HCT116 (cell line): ENCODE measurements around the gene GCK. TPM values are rescaled to one million over a fixed set of nuclear protein-coding genes. Genes with fewer than 3 reads are reported as not detected.

Experiments used
- ATAC-seq: fragments of 200-7000 bp; cut with Tn5 transposase; 2 replicates; pipeline ENCODE4 v1.9.1; 2020; ENCODE audit warnings: mild to moderate bottlenecking, moderate library complexity
- BruUV-seq: library from RNA; stranded (reverse); fragments of 400-500 nt; replicated peaks from 2 replicates; lab custom pipeline; 2021; lab: Mats Ljungman, UMichigan
- CTCF ChIA-PET: fragments of 300-600 bp; sonication (Branson Sonifier 250); formaldehyde crosslinking; loops from one replicate; lab custom pipeline; 2021; ENCODE audit warnings: antibody characterized with exemption; lab: Charles Lee
- POLR2A ChIA-PET: fragments of 300-600, 350-600 bp; sonication (Branson Sonifier 250); formaldehyde crosslinking; loops from one replicate; lab custom pipeline; 2021; ENCODE audit warnings: antibody characterized with exemption; lab: Charles Lee
- RAD21 ChIA-PET, 2 experiments: fragments of 300-600 bp; sonication (Branson Sonifier 250); formaldehyde crosslinking; loops; one replicate each; lab custom pipeline; 2023; ENCODE audit warnings: low total read pairs in 2 of 2; ENCODE audit not compliant: uncharacterized antibody in 2 of 2, unreplicated experiment in 2 of 2, low non-redundant PET in 1 of 2; lab: Charles Lee
- DNase-seq: peaks from one replicate; pipeline ENCODE4 v3.0.0-alpha.2; 2010; ENCODE audit warnings: low read depth, low spot score
- H2AFZ ChIP-seq: fragments of 200-600 bp; shearing (Covaris generic), sonication (generic); 2 replicates; pipeline ENCODE4 v1.6.1; 2017; ENCODE audit warnings: low read depth, mixed run types, mixed read lengths, antibody characterized with exemption, low read length; ENCODE audit not compliant: poor library complexity, severe bottlenecking
- H3K27ac ChIP-seq: 2 replicates; pipeline ENCODE4 v1.5.1; 2012; ENCODE audit warnings: low read depth, low read length
- H3K27me3 ChIP-seq: fragments of 200-600 bp; sonication (generic); 2 replicates; pipeline ENCODE4 v1.6.1; 2016; ENCODE audit warnings: mixed run types, low read length, mixed read lengths; ENCODE audit not compliant: insufficient read depth
- H3K36me3 ChIP-seq, 2 experiments: fragments of 200-500 bp in 1 of 2; fragments of 200-600 bp in 1 of 2; sonication (Bioruptor generic) in 1 of 2; sonication (generic) in 1 of 2; 2 replicates each; pipeline versions ENCODE4 v1.5.1 to v1.6.1; 2014 to 2016; ENCODE audit warnings: low read length in 2 of 2, inconsistent platforms in 1 of 2, mixed read lengths in 1 of 2, mixed run types in 1 of 2; ENCODE audit not compliant: insufficient read depth in 2 of 2, control insufficient read depth in 1 of 2
- H3K4me1 ChIP-seq, 2 experiments: fragments of 200-600 bp in 1 of 2; sonication (generic) in 1 of 2; 2 replicates each; pipeline versions ENCODE4 v1.5.1 to v1.6.1; 2012 to 2017; ENCODE audit warnings: low read length in 2 of 2, inconsistent platforms in 1 of 2, mild to moderate bottlenecking in 1 of 2, mixed read lengths in 1 of 2, mixed run types in 1 of 2, moderate library complexity in 1 of 2; ENCODE audit not compliant: insufficient read depth in 2 of 2, control insufficient read depth in 1 of 2
- H3K4me2 ChIP-seq: fragments of 200-600 bp; sonication (generic); 2 replicates; pipeline ENCODE4 v1.6.1; 2017; ENCODE audit warnings: mixed run types, low read length, mixed read lengths
- H3K4me3 ChIP-seq, 2 experiments: fragments of 200-600 bp in 1 of 2; sonication (generic) in 1 of 2; replicated peaks in 1 of 2; 2 replicates each; pipeline ENCODE4 v1.5.1; 2011 to 2016; ENCODE audit warnings: low read length in 2 of 2, control low read depth in 1 of 2, low read depth in 1 of 2, mild to moderate bottlenecking in 1 of 2, mixed read lengths in 1 of 2, mixed run types in 1 of 2
- H3K79me2 ChIP-seq: fragments of 200-600 bp; sonication (generic); 2 replicates; pipeline ENCODE4 v1.6.1; 2017; ENCODE audit warnings: mild to moderate bottlenecking, mixed run types, low read length, moderate library complexity, mixed read lengths; ENCODE audit not compliant: insufficient read depth
- H3K9ac ChIP-seq: fragments of 200-600 bp; sonication (generic); 2 replicates; pipeline ENCODE4 v1.6.1; 2016; ENCODE audit warnings: low read length, mixed read lengths
- H3K9me2 ChIP-seq: fragments of 200-600 bp; sonication (generic), shearing (Covaris generic); 2 replicates; pipeline ENCODE4 v1.6.1; 2017; ENCODE audit warnings: mixed run types, mild to moderate bottlenecking, moderate library complexity; ENCODE audit not compliant: insufficient read depth
- H3K9me3 ChIP-seq, 2 experiments: fragments of 200-500 bp in 1 of 2; fragments of 200-600 bp in 1 of 2; sonication (Bioruptor generic) in 1 of 2; sonication (generic) in 1 of 2; 2 replicates each; pipeline ENCODE4 v1.6.1; 2014 to 2017; ENCODE audit warnings: low read length in 2 of 2, mixed read lengths in 2 of 2, inconsistent platforms in 1 of 2, low read depth in 1 of 2, mild to moderate bottlenecking in 1 of 2, mixed run types in 1 of 2, moderate library complexity in 1 of 2; ENCODE audit not compliant: control insufficient read depth in 1 of 2, insufficient read depth in 1 of 2
- H4K20me1 ChIP-seq: fragments of 200-600 bp; sonication (generic), shearing (Covaris generic); 2 replicates; pipeline ENCODE4 v1.6.1; 2017; ENCODE audit warnings: mixed run types, mild to moderate bottlenecking, moderate library complexity; ENCODE audit not compliant: insufficient read depth
- CBX3 ChIP-seq: IDR thresholded peaks from 2 replicates; pipeline ENCODE4 v1.6.1; 2012; ENCODE audit warnings: low read depth
- CEBPB ChIP-seq: IDR thresholded peaks from 2 replicates; pipeline ENCODE4 v1.6.1; 2012; ENCODE audit warnings: low read depth
- EGR1 ChIP-seq: IDR thresholded peaks from 2 replicates; pipeline ENCODE4 v1.6.1; 2012; ENCODE audit warnings: low read depth
- ELF1 ChIP-seq: IDR thresholded peaks from 2 replicates; pipeline ENCODE4 v1.6.1; 2012; ENCODE audit warnings: low read depth, borderline replicate concordance
- EZH2phosphoT487 ChIP-seq: fragments of 200-600 bp; IDR thresholded peaks from 2 replicates; pipeline ENCODE4 v1.6.1; 2018; ENCODE audit warnings: antibody characterized with exemption, borderline replicate concordance
- JUND ChIP-seq: IDR thresholded peaks from 2 replicates; pipeline ENCODE4 v1.6.1; 2012
- POLR2AphosphoS5 ChIP-seq: IDR thresholded peaks from 2 replicates; pipeline ENCODE4 v1.6.1; 2011; ENCODE audit warnings: mild to moderate bottlenecking, low read depth, low read length, moderate library complexity
- RAD21 ChIP-seq: IDR thresholded peaks from 2 replicates; pipeline ENCODE4 v1.6.1; 2012; ENCODE audit warnings: low read depth, mild to moderate bottlenecking
- SIN3A ChIP-seq: IDR thresholded peaks from 2 replicates; pipeline ENCODE4 v1.6.1; 2012; ENCODE audit warnings: low read depth
- YY1 ChIP-seq: IDR thresholded peaks from 2 replicates; pipeline ENCODE4 v1.6.1; 2011; ENCODE audit warnings: low read length, low read depth, moderate library complexity, mild to moderate bottlenecking; ENCODE audit not compliant: insufficient replicate concordance; ENCODE audit errors: extremely low read depth
- intact Hi-C: fragments of 100-400 bp; cut with micrococcal nuclease; formaldehyde crosslinking; loops from 2 replicates; pipeline ENCODE4 v1.10.0; 2022
- total RNA-seq: library from RNA; stranded (reverse); gene quantifications from one replicate; pipeline ENCODE4 v1.2.1, GENCODE V29; 2021; ENCODE audit not compliant: unreplicated experiment
- TF ChIP-seq, protein P1 (sequence below): IDR thresholded peaks from 2 replicates; pipeline ENCODE4 v1.6.1; 2012
- TF ChIP-seq, protein P2 (sequence below), 3 experiments: fragments of 200-600 bp in 1 of 3; sonication (generic) in 1 of 3; IDR thresholded peaks in 2 of 3; conservative IDR thresholded peaks in 1 of 3; 2 replicates each; pipeline ENCODE4 v1.5.1; 2012 to 2017; ENCODE audit warnings: low read depth in 2 of 3, low read length in 2 of 3, antibody characterized with exemption in 1 of 3, borderline replicate concordance in 1 of 3, control low read depth in 1 of 3, mild to moderate bottlenecking in 1 of 3, mixed read lengths in 1 of 3, mixed run types in 1 of 3, moderate library complexity in 1 of 3; ENCODE audit not compliant: insufficient read depth in 1 of 3

GCK gene
- total RNA-seq, 1 experiment from 2014 or later: 0.34 TPM

DNA sequence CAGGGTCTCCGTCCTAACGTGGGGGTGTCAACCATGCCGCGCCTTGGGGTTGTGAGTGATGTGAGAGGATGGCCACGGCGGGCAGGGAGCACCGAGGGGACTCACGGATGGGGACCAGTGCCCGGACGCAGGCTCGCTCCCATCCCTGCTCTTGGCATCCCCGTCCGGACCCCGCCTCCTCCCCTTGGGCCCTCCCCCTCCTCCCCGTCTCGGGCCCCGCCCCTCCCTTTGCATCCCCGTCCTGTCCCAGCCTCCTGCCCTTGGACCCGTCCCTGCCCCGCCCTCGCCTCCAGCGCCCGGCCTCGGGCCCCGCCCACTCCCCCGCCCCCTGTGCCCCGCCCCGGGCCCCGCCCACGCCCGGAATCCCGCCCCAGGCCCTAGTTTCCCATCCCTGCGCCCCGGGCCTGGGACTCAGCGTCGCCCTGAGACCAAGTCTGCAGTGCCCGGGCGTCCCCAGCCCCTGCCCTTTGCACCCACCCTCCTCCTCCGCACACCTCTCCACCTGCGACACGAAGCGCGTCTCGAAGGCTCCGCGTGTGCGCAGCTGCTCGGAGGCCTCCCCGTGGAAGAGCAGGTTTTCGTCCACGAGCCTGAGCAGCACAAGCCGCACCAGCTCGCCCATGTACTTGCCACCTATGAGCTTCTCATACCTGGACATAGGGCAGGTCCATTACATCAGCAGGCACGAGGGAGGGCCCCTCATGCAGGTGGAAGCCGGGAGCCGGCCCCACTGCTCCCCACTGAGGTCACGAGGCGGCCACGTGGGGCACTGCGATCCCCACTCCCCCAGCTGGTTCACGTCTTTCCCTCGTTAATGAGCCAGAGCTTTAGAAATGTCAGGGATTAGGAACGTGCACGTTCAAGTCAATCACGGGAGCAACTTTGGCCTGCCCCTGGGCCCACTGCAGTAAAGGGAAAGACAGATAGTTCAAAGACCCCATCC, 43.0 kb downstream of the GCK start:
- RAD21 ChIA-PET: no interaction called here
- Histone ChIP-seq H3K79me2 (no peaks in the 10 kb centered on the region), H3K27me3 (no peaks in the 10 kb centered on the region), H3K4me2 (no peak overlapping the region), H3K4me1 (peaks cover 0 to 9% of the 10 kb centered on the region in 2 experiments; a peak in 2 of 4 replicates), H3K9me3 (no peaks in the 10 kb centered on the region), H3K9me2 (no peaks in the 10 kb centered on the region), H3K9ac (no peak overlapping the region), H3K4me3 (no peak overlapping the region), H3K27ac (no peak overlapping the region), H3K36me3 (no peaks in the 10 kb centered on the region), H4K20me1 (no peaks in the 10 kb centered on the region), H2AFZ (no peak overlapping the region)
- peak; percentile 41 for DNase-seq
- TF ChIP-seq YY1: no peak
- TF ChIP-seq JUND: no peak
- TF ChIP-seq, protein P1, sequence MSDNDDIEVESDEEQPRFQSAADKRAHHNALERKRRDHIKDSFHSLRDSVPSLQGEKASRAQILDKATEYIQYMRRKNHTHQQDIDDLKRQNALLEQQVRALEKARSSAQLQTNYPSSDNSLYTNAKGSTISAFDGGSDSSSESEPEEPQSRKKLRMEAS: no peak
- TF ChIP-seq RAD21: no peak
- TF ChIP-seq EZH2phosphoT487: no peak
- TF ChIP-seq, protein P2, sequence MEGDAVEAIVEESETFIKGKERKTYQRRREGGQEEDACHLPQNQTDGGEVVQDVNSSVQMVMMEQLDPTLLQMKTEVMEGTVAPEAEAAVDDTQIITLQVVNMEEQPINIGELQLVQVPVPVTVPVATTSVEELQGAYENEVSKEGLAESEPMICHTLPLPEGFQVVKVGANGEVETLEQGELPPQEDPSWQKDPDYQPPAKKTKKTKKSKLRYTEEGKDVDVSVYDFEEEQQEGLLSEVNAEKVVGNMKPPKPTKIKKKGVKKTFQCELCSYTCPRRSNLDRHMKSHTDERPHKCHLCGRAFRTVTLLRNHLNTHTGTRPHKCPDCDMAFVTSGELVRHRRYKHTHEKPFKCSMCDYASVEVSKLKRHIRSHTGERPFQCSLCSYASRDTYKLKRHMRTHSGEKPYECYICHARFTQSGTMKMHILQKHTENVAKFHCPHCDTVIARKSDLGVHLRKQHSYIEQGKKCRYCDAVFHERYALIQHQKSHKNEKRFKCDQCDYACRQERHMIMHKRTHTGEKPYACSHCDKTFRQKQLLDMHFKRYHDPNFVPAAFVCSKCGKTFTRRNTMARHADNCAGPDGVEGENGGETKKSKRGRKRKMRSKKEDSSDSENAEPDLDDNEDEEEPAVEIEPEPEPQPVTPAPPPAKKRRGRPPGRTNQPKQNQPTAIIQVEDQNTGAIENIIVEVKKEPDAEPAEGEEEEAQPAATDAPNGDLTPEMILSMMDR (IDR thresholded peaks at IDR 0.05 in 2 of 3, conservative IDR thresholded peaks at IDR 0.05 in 1 of 3; ENCODE audit: borderline replicate concordance in 1 of 3, insufficient read depth in 1 of 3, low read depth in 2 of 3, low read length in 2 of 3): no peak
- TF ChIP-seq EGR1: no peak
- no peak for TF ChIP-seq POLR2AphosphoS5
- no peak for TF ChIP-seq SIN3A
- TF ChIP-seq CEBPB: no peak
- no peak for TF ChIP-seq CBX3
- TF ChIP-seq ELF1: no peak
- CTCF ChIA-PET: no interaction called here
- POLR2A ChIA-PET: no interaction called here
- intact Hi-C loops: loop anchor here (5.0 kb wide), 1 partner anchor 36 kb away; no protein-coding TSS in a partner anchor
- peak; percentile 99 for ATAC-seq
- BruUV-seq: no TSS peak
